GM18505 (cell line): Measurements from ENCODE around the gene GANAB.
"Not testable (repeated sequence)": the region's sequence is repeated elsewhere in the genome, so short reads cannot be mapped to it uniquely, and the experiment has no call there.

ENCODE experiments used
- ATAC-seq: cut with Tn5 transposase; IDR thresholded peaks from one replicate; pipeline ENCODE4 v1.9.1; 2021; ENCODE audit not compliant: unreplicated experiment
- POLR2A ChIP-seq: IDR thresholded peaks from 4 replicates; pipeline ENCODE4 v1.6.1; 2011; ENCODE audit warnings: borderline replicate concordance; ENCODE audit not compliant: insufficient read depth, insufficient read length; ENCODE audit errors: extremely low read depth

Gene GANAB

DNA sequence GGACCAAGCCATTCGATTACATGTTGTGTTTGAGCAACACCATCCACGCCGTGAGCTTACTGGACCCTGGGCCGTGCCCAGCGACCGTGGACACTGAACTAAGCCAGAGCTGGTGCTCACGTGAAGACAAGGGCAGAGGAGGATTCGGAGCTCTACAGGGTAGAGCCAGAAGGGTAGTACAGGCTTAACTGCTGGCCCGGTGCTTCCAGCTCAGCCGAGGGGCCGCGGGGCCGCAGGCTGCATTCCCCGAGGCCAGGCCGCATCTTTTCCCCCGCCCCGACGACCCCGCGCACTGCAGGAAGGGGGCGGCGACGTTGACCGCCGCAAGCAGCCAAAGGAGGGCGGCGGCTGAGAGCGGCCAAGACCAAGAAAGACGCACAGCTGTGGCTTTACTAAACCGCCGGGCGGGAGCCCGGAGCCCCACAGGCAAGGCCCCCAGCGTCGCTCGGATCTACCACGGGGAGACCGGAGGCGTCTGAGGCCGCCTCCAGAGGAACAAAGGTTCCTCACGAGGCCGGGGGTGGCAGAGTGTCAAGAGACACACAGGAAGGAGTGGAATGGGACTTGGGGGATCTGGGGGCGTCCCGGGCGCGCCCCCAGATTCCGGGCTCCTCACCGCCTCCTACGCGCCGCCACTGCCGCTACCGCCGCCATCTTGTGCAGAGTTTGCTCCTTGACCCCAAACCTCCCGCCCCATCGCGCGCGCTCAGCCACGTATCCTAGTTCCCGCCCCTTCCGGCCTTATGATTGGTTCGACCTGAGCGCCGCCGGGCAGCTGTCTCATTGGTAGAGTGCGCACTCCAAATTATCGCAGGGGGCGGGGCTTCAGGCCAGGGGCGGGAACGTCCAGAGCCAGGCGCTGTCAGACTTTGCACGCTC lies at the start of gene GANAB:
Gene GANAB (minus strand): TSS at position 668 of the 879 bp plus-strand sequence. CDS start 14 bp downstream, at position 654.
- peak; percentile 88 for ATAC-seq
- peak; percentile 95 for TF ChIP-seq POLR2A

GRCh38 chr11:62694455-62695167 lies 48.2 kb upstream of the GANAB start:
- no peak for ATAC-seq
- no peak for TF ChIP-seq POLR2A

DNA sequence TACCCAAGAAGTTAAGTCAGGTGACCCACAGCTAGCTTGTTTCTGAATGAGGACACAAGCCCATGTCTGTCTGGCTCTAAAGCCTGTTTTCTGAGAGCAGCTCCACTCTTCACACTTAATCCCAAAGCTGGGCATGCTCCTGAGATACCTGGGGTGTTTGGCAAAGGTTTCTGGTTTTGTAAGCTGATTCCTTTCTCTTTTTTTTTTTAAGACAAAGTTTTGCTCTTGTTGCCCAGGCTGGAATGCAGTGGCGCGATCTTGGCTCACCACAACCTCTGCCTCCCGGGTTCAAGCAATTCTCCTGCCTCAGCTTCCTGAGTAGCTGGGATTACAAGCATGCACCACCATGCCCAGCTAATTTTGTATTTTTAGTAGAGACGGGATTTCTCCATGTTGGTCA lies 47.2 kb upstream of the GANAB start:
- ATAC-seq: not testable (repeated sequence)

GRCh38 chr11:62689421-62690183 lies 43.2 kb upstream of the GANAB start, which contains the start of gene LRRN4CL:
LRRN4CL (minus strand) TSS chr11:62689530; CDS start chr11:62688508, 1,022 bp downstream.
- no peak for TF ChIP-seq POLR2A
- ATAC-seq: no peak

GRCh38 chr11:62688491-62688890 lies 42.1 kb upstream of the GANAB start:
- ATAC-seq: no peak
- no peak for TF ChIP-seq POLR2A

DNA sequence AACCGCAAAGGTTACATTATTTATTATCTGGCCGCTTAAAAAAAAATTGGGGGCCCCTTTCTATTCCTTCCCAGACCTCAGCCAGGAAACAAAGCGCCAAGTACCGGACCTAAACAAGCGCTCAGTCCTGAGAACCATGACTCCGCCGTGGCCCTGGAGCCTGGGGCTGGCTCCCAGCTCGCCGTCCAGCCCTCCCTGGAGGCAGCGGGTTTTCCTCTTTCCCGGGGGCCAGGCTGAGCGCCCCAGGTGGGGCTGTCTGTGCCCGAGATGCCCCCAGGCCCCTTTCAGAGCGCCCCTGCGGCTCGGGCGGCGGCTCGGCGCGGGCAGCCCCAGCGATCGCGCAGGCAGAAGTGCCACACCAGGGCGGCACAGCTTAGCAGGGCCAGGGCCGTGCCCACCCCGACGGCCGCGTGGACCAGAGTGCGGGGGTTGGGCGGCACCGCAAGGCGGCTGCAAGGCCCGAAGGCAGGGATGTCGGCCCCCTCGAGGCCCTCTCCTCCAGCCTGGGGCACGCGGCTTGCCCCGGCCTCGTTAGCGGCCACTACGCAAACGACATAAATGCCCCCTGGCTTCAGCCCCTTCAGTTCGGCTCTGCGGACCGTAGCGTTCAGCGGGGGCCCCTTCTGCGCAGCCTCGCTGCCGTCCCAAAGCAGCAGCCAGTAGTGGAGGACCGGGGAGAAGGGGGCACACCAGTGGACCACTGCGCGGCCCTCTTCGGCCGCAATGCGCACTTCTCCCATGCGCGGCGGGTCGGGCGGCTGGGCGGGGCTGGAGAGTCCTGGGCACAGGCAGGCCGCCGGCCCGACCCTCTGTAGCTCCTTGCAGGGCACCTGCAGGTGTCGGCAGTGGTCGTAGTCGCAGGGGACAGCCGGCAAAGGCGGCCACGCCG lies 41.3 kb upstream of the GANAB start:
- TF ChIP-seq POLR2A: no peak
- no peak for ATAC-seq

DNA sequence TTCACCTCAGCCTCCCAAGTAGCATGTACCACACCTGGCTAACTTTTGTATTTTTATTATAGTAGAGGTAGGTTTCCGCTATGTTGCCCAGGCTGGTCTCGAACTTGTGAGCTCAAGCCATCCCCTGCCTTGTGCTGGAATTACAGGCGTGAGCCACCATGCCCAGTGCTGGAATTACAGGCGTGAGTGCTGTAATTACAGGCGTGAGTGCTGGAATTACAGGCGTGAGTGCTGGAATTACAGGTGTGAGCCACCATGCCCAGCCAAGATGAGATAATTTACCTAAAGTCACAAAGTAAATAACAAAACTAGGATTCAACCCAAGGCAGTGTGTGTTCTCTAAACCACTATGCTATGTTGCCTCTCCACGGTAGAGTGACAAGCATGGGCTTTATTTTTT lies 36.1 kb upstream of the GANAB start:
- no peak for ATAC-seq
- TF ChIP-seq POLR2A: no peak

DNA sequence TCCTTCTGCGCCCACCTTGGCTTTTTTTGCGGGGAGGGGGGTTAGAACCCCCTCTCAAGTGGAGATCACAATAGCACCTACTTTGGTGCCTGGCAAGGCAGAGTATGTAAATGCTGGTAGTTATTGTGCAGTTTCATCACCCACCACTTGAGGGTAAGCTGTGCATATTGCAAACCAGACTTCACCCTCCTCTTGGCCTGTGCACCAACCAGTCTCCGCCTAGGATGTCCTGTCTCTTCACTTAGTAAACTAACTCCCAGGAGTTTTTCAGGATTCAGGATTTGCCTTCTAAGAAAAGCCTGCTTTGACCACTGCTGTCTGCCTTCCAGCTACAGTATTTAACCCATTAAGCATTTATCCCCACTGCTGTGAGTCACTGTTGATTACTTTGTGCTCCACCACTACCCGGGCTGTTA lies 34.4 kb upstream of the GANAB start:
- no peak for TF ChIP-seq POLR2A
- ATAC-seq: peak; percentile 50

DNA sequence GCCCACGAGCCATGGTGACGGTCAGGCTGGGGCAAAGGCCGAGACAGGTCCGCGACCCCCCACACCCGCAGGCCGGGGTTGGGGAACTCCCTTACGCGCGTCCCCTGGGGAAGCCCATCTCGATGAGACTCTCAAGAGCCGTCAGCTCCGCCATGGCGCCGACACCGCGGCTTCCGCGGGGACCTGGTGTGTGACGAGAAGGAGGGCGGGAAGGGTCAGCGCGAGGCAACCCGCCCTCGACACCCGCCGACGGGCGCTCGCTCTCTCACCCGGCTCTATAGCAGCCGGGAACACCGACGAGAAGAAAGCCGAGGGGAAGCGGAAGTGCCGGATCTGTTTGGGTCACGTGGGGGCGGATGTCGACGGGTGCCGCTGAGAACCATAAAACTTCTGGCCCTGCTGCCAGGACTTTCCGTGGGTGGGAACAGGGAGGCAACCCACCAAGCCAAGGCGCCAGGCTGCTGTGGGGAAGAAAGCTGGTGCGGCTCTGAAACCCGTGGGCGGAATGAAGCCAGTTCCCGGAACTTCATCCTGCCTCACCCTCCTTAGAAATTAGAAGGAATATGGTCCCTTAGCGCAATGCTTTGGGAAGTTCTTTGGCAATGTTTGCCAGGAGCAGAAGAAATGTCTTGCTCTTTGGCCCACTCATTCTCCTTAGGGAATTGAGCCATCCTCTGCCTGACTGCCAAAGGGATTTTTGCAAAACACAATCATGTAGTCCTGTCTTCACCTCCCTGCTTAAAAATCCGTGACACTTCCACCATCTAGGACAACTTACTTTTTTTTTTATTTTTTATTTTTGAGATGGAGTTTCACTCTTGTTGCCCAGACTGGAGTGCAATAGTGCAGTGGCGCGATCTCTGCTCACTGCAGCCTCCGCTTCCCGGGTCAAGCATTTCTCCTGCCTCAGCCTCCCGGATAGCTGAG lies 32.6 kb upstream of the GANAB start, which contains the start of gene UBXN1:
Gene UBXN1 (minus strand): TSS at position 304 of the 927 bp plus-strand sequence. CDS start 150 bp downstream, at position 154.
- ATAC-seq: peak; percentile 59
- peak; percentile 88 for TF ChIP-seq POLR2A

DNA sequence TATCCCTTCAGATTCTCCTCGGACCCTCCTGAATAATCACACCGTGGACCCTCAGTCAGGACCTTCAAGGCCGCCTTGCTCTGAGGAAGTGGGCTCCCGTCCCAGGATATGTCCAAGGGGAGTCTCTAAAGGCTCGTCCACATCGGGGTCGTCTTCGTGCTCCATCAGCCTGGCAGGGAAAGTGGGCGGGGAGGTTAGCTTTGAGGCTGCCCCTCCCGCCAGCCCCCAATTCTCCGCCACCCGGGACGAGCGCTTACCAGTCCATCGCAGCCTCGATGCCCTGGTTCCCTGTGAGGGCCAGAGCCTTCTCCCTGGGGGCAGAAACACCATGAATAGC lies 32.0 kb upstream of the GANAB start:
- TF ChIP-seq POLR2A: no peak
- ATAC-seq: no peak

DNA sequence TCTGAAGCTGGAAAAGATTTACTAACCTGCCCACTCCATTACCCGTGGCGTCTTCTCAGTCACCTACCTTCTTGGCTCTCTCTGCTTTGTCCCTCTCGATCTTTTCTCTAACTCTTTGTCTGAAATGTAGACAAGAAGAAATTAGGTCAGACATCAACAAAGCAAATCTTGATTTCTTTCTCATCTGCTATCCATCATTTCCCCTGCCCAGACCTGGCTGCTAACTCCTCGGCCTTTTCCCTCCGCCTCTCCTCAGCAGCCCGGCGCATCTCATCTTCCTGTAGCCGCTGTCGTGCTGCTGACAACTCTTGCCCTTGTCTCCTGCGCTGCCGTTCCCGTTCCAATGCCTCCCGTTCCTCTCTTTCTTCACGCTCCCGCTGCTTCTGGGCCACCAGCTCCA lies 31.3 kb upstream of the GANAB start:
- ATAC-seq: no peak
- no peak for TF ChIP-seq POLR2A
